Natural killer cell (primary cell): ENCODE measurements around the gene PCED1B. TPM values are rescaled to one million over a fixed set of nuclear protein-coding genes. Genes with fewer than 3 reads are reported as not detected.

Experiments
- ATAC-seq, 3 donors: fragments of 150-1000 bp in 2 of 3; fragments of 200-7000 bp in 1 of 3; cut with Tn5 transposase; 1 replicate in 1 of 3; 2 replicates in 2 of 3; pipeline ENCODE4 v1.10.0; 2021; ENCODE audit warnings: mild to moderate bottlenecking in 2 of 3, moderate library complexity in 2 of 3
- DNase-seq, 2 donors: peaks; one replicate each; pipeline versions ENCODE4 v3.0.0 to v3.0.0-alpha.2; 2013 to 2021; ENCODE audit warnings: mixed read lengths in 1 of 2
- H3K27ac ChIP-seq: one replicate; pipeline ENCODE4 v1.5.1; 2013; ENCODE audit warnings: mild to moderate bottlenecking, low read length
- H3K27me3 ChIP-seq: one replicate; pipeline ENCODE4 v1.6.1; 2013; ENCODE audit warnings: low read length; ENCODE audit not compliant: control insufficient read depth, insufficient read depth
- H3K36me3 ChIP-seq: one replicate; pipeline ENCODE4 v1.6.1; 2013; ENCODE audit warnings: low read length; ENCODE audit not compliant: control insufficient read depth, insufficient read depth
- H3K4me1 ChIP-seq: one replicate; pipeline ENCODE4 v1.6.1; 2013; ENCODE audit warnings: low read length; ENCODE audit not compliant: control insufficient read depth, insufficient read depth
- H3K4me3 ChIP-seq: one replicate; pipeline ENCODE4 v1.5.1; 2013; ENCODE audit warnings: low read length
- H3K9me3 ChIP-seq: one replicate; pipeline ENCODE4 v1.6.1; 2013; ENCODE audit warnings: low read length; ENCODE audit not compliant: control insufficient read depth, insufficient read depth
- H3K27ac Mint-ChIP-seq, 2 donors: one replicate each; pipeline ENCODE4 v1.8.0; 2022; ENCODE audit warnings: mild to moderate bottlenecking in 2 of 2, mixed read lengths in 2 of 2, moderate library complexity in 1 of 2
- H3K27me3 Mint-ChIP-seq, 2 donors: one replicate each; pipeline ENCODE4 v1.8.0; 2022; ENCODE audit warnings: low read depth in 2 of 2, mixed read lengths in 2 of 2
- H3K36me3 Mint-ChIP-seq: one replicate; pipeline ENCODE4 v1.8.0; 2022; ENCODE audit warnings: mixed read lengths
- H3K4me1 Mint-ChIP-seq, 2 donors: one replicate each; pipeline ENCODE4 v1.8.0; 2022; ENCODE audit warnings: mixed read lengths in 2 of 2
- H3K4me3 Mint-ChIP-seq: one replicate; pipeline ENCODE4 v1.8.0; 2022; ENCODE audit warnings: mild to moderate bottlenecking, moderate library complexity, mixed read lengths
- H3K9me3 Mint-ChIP-seq, 2 donors: one replicate each; pipeline ENCODE4 v1.8.0; 2022; ENCODE audit warnings: mixed read lengths in 2 of 2
- WGBS: methylation state at CpG from one replicate; pipeline ENCODE4 v1.1.7; 2013; ENCODE audit warnings: missing lambda C conversion rate; ENCODE audit not compliant: insufficient coverage; 5-methylcytosine and 5-hydroxymethylcytosine counted together
- intact Hi-C: fragments of 100-400 bp; cut with micrococcal nuclease; formaldehyde crosslinking; loops from one replicate; pipeline ENCODE4 v1.14.2; 2022
- total RNA-seq, 4 donors: library from RNA; stranded (reverse); fragments of 120-200 nt in 1 of 4; gene quantifications; one replicate each; pipeline versions ENCODE4 v1.2.3 to v1.2.4, GENCODE V29; 2013 to 2022
- TF ChIP-seq, protein P1 (sequence below): fragments of 200-600 bp; IDR thresholded peaks from one replicate; pipeline ENCODE4 v1.8.0; 2022; ENCODE audit warnings: antibody characterized with exemption

PCED1B gene
- total RNA-seq, 3 donors from 2014 or later (not counting 1 experiment from before 2014, with no cell fraction given), result 30.2 to 35.9 (median 33.3) TPM

DNA sequence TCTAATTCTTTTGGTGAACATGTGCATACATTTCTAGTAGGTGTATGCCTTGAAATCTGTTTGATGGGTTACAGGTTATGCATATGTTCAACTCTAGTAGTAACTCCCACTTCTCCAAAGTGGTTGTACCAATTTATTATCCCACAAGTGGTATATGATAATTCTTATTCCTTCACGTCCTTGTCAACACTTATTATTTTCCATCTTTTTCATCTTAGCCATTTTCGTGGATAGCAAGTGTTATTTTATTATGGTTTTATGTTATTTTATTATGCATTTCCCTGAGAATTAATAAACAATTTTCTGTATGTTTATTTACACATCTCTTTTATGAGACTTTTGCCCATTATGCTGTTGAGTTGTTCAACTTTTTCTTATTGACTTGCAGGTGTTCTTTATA is 11.6 kb downstream of the PCED1B start:
- Histone ChIP-seq H3K9me3 (no peaks in the 10 kb centered on the region), H3K27ac (no peak overlapping the region), H3K36me3 (no peaks in the 10 kb centered on the region), H3K4me3 (no peak overlapping the region), H3K27me3 (no peaks in the 10 kb centered on the region), H3K4me1 (peaks cover 2% of the 10 kb centered on the region)
- peaks cover under 1 to 5% of the 10 kb centered on the region in 2 donors for H3K4me1 Mint-ChIP-seq
- intact Hi-C loops, result no loop called here
- H3K4me3 Mint-ChIP-seq, result no peak overlapping the region
- DNase-seq, result no peak
- TF ChIP-seq, protein P1, sequence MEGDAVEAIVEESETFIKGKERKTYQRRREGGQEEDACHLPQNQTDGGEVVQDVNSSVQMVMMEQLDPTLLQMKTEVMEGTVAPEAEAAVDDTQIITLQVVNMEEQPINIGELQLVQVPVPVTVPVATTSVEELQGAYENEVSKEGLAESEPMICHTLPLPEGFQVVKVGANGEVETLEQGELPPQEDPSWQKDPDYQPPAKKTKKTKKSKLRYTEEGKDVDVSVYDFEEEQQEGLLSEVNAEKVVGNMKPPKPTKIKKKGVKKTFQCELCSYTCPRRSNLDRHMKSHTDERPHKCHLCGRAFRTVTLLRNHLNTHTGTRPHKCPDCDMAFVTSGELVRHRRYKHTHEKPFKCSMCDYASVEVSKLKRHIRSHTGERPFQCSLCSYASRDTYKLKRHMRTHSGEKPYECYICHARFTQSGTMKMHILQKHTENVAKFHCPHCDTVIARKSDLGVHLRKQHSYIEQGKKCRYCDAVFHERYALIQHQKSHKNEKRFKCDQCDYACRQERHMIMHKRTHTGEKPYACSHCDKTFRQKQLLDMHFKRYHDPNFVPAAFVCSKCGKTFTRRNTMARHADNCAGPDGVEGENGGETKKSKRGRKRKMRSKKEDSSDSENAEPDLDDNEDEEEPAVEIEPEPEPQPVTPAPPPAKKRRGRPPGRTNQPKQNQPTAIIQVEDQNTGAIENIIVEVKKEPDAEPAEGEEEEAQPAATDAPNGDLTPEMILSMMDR, result no peak
- H3K27me3 Mint-ChIP-seq, result no peaks in the 10 kb centered on the region
- no peaks in the 10 kb centered on the region for H3K36me3 Mint-ChIP-seq
- no peaks in the 10 kb centered on the region for H3K9me3 Mint-ChIP-seq
- WGBS, result no CpG with 5 or more reads among the region's 2 CpGs
- no peak for ATAC-seq
- H3K27ac Mint-ChIP-seq, result no peak overlapping the region

DNA sequence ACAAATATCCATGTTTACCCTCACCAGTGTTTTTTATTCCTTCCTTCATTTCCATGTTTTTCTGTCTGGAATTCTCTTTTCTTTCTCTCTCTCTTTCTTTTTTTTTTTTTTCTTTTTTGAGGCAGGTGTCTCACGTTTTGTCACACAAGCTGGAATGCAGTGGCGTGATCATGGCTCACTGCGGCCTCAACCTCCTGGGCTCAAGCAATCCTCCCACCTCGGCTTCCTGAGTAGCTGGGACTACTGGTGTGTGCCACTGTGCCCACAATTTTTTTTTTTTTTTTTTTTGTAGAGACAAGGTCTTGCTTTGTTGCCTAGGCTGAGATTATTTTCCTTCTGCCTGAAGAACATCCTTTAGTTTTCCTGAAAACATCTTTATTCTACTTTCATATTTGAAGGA is 15.4 kb downstream of the PCED1B start:
- no peaks in the 10 kb centered on the region for H3K36me3 Mint-ChIP-seq
- Histone ChIP-seq H3K27me3 (no peaks in the 10 kb centered on the region), H3K27ac (no peak overlapping the region), H3K4me3 (no peak overlapping the region), H3K36me3 (no peaks in the 10 kb centered on the region), H3K4me1 (no peaks in the 10 kb centered on the region), H3K9me3 (no peaks in the 10 kb centered on the region)
- ATAC-seq, result no peak
- TF ChIP-seq, protein P1, result no peak
- H3K27ac Mint-ChIP-seq, result no peak overlapping the region
- no peak for DNase-seq
- H3K27me3 Mint-ChIP-seq, result no peaks in the 10 kb centered on the region
- WGBS, result 91% methylated on average over 4 of the region's 4 CpGs
- H3K9me3 Mint-ChIP-seq, result no peaks in the 10 kb centered on the region
- no peak overlapping the region for H3K4me3 Mint-ChIP-seq
- peaks cover 0 to 5% of the 10 kb centered on the region in 2 donors for H3K4me1 Mint-ChIP-seq
- intact Hi-C loops, result no loop called here

GRCh38 chr12:47095446-47096236 is 16.2 kb downstream of the PCED1B start:
- ATAC-seq, result no peak
- Mint-ChIP-seq H3K27ac (no peak overlapping the region), H3K4me3 (no peak overlapping the region)

More at GRCh38 chr12:47095446-47096236, 16.2 kb downstream of the PCED1B start:
- intact Hi-C loops, result no loop called here
- Mint-ChIP-seq H3K4me1 (peaks cover 0 to 5% of the 10 kb centered on the region in 2 donors), H3K9me3 (no peaks in the 10 kb centered on the region), H3K27me3 (no peaks in the 10 kb centered on the region), H3K36me3 (no peaks in the 10 kb centered on the region)
- no peaks in the 10 kb centered on the region for H3K9me3 ChIP-seq
- no peak overlapping the region for H3K27ac ChIP-seq
- no peak for DNase-seq
- no peaks in the 10 kb centered on the region for H3K4me1 ChIP-seq
- WGBS, result 63% methylated on average over 3 of the region's 3 CpGs
- H3K27me3 ChIP-seq, result no peaks in the 10 kb centered on the region
- no peak overlapping the region for H3K4me3 ChIP-seq
- TF ChIP-seq, protein P1, result no peak
- no peaks in the 10 kb centered on the region for H3K36me3 ChIP-seq
